HG03039 (cell line): ENCODE results near the gene ARF1.

Source experiments
- ATAC-seq: cut with Tn5 transposase; IDR thresholded peaks from one replicate; pipeline ENCODE4 v1.9.1; 2021; ENCODE audit warnings: mild to moderate bottlenecking, moderate library complexity; ENCODE audit not compliant: unreplicated experiment

The ARF1 gene

GRCh38 chr1:228144993-228145343 is 62.5 kb downstream of the ARF1 start:
- no peak for ATAC-seq

DNA sequence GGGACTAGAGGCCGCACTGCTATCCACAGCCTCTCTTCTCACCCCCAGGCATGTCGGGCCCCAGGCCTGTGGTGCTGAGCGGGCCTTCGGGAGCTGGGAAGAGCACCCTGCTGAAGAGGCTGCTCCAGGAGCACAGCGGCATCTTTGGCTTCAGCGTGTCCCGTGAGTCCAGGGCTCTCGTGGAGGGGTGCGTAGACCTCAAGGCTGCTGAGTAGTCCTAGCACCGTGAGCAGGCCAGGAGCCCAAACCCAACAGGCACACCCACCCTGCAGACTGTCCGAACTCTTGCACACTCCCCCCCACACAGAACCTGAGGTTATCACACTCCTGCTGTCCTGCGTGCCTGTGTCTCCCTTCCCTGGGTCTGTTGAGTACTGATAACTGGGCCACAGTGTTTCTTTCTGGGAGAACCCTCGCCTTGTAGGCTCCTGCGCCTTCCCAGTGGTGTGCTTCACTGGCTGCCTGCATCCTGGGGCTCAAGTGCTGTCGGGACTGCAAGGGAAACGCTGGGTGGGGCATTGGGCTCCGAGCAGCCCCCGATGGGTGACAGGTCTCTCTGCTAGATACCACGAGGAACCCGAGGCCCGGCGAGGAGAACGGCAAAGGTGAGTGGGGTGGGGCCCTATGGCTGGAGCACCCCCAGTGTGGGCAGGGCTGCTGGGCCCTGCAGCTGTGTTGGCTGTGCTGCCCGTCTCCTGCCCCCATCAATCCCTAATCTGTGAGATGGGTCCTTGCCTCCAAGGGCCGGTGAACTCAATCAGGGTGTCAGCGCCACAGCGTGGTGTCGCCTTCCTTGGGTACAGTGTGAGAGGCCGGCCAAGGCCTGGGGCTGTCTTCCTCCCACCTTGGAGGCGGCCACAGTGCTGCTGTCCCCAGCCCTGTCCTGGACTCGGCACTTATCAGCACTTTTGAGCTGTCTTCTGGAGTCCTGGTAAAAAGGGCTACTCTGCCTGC is 63.2 kb downstream of the ARF1 start:
- no peak for ATAC-seq

DNA sequence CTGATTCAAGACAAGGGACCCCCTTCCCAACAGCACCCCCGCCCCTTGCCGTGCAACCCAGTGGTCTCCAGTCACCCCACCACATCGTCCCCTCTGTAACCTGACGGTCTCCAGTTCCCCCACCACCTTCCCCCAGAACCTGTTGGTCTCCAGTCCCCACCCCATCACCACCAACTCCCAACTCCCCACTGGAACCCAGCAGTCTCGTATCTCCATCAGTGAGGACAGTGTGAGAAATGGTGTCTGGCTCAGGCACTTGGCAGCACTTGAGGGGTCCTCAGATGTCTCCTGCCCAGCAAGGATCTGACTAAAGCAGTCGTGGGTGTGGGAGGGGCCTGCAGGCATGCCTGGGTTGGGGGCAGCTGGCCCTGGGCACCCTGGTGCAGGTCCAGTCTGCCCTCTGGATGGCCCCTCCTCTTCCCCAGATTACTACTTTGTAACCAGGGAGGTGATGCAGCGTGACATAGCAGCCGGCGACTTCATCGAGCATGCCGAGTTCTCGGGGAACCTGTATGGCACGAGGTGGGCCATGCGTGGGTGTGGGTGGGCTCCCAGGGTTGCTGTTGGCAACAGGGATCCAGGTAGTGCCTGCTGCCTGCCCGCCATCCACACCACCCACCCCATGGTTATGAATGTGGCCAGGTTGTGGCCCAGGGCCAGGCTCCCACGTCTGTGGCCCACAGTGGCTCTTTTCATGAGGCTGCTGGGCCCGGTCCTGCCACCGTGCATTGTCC is 64.1 kb downstream of the ARF1 start:
- ATAC-seq: no peak

GRCh38 chr1:228147151-228147693 is 64.7 kb downstream of the ARF1 start:
- no peak for ATAC-seq

DNA sequence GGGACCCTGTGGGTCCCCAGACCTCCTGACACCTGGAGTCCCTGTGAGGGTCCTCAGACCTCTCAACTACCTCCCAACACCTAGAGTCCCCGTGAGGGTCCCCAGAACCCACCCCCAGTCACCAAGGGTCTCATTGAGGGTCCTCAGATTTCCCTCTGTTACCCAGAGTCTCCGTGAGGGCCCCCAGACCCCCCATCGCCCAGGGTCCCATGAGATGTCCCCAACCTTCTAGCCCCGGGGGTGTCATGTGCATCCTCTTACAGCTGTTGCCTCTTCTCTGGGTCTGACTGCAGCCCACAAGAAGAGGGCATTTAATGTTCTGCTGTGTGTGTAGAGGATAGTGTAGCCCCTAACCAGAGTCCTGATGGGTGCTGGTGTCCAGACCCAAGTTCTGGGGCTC is 65.3 kb downstream of the ARF1 start:
- ATAC-seq: no peak

DNA sequence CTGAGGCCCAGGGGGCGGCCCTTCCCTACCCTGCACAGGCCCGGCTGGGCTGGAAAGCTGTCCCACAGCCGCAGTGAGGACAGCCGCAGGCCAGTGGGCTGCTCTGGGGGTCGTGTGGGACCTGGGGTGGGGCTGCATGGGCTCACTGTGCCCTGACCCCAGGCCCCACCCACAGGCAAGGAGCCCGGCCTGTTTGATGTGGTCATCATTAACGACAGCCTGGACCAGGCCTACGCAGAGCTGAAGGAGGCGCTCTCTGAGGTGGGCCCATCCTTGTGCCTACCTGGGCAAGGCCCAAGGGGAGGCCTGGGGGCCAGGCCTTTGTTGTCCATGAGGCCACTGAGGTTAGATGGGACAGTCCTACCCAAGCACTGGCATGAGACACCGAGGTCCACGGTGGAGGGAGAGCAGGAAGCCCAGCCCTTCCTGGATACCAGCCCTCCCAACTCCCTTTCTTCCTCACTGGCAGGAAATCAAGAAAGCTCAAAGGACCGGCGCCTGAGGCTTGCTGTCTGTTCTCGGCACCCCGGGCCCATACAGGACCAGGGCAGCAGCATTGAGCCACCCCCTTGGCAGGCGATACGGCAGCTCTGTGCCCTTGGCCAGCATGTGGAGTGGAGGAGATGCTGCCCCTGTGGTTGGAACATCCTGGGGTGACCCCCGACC is 65.8 kb downstream of the ARF1 start:
- no peak for ATAC-seq
